ENCODE data around the gene SIRT7.

SIRT7 gene

GRCh38 chr17:81957691-81958432, 39.9 kb upstream of the SIRT7 start:
- Histone ChIP-seq H3K4me2 (ENCODE audit: low read length) (no peak overlapping the region), H3K27me3 (ENCODE audit: insufficient read depth, low read length) (peaks cover 35% of the 10 kb centered on the region), H2BK120ac (ENCODE audit: insufficient read depth, low read length, poor library complexity) (no peak overlapping the region), H3K79me2 (ENCODE audit: control insufficient read depth, insufficient read depth, low read length, poor library complexity) (peaks cover 3% of the 10 kb centered on the region), H3K9me3 (ENCODE audit: insufficient read depth, low read depth, low read length) (no peaks in the 10 kb centered on the region), H2AFZ (ENCODE audit: insufficient read depth, low read length, poor library complexity) (no peak overlapping the region), H3K4me1 (ENCODE audit: control insufficient read depth in 1 of 2, insufficient read depth in 2 of 2, low read length in 2 of 2) (peaks cover 18 to 21% of the 10 kb centered on the region in 2 experiments), H3K4me3 (ENCODE audit: low read depth, low read length) (no peak overlapping the region), H2BK5ac (ENCODE audit: low read depth, low read length, poor library complexity) (no peak overlapping the region), H3K14ac (ENCODE audit: low read length) (no peak overlapping the region), H3K27ac (ENCODE audit: low read depth, low read length) (no peak overlapping the region), H4K8ac (ENCODE audit: low read depth, low read length) (no peak overlapping the region), H2AK5ac (ENCODE audit: low read length) (no peak overlapping the region), H3K18ac (ENCODE audit: low read length) (no peak overlapping the region), H4K12ac (ENCODE audit: low read depth, low read length) (no peak overlapping the region), H3K79me1 (ENCODE audit: low read length) (peaks cover 13% of the 10 kb centered on the region), H3K4ac (ENCODE audit: low read depth, low read length) (no peak overlapping the region), H2BK12ac (ENCODE audit: low read length) (no peak overlapping the region), H4K91ac (ENCODE audit: low read depth, low read length) (no peak overlapping the region), H3K9ac (ENCODE audit: low read length) (no peak overlapping the region), H3K23ac (ENCODE audit: low read length) (no peak overlapping the region), H3K36me3 (ENCODE audit: control insufficient read depth in 1 of 2, insufficient read depth in 2 of 2, low read length in 2 of 2) (peaks cover 0 to 3% of the 10 kb centered on the region in 2 experiments)
- no CpG with 5 or more reads among the region's 19 CpGs for WGBS (ENCODE audit: extremely low coverage, insufficient coverage, insufficient read length)
- DNase-seq, result no peak

GRCh38 chr17:81956607-81957589, 38.9 kb upstream of the SIRT7 start:
- no CpG with 5 or more reads among the region's 45 CpGs for WGBS (ENCODE audit: extremely low coverage, insufficient coverage, insufficient read length)
- peaks cover 13% of the 10 kb centered on the region for H3K79me1 ChIP-seq (ENCODE audit: low read length)
- no peak overlapping the region for H3K4me3 ChIP-seq (ENCODE audit: low read depth, low read length)
- H4K12ac ChIP-seq (ENCODE audit: low read depth, low read length), result no peak overlapping the region
- no peak overlapping the region for H3K9ac ChIP-seq (ENCODE audit: low read length)
- no peak overlapping the region for H3K23ac ChIP-seq (ENCODE audit: low read length)
- no peak overlapping the region for H3K27ac ChIP-seq (ENCODE audit: low read depth, low read length)
- no peak for DNase-seq
- H4K8ac ChIP-seq (ENCODE audit: low read depth, low read length), result no peak overlapping the region
- peaks cover 18 to 21% of the 10 kb centered on the region in 2 experiments for H3K4me1 ChIP-seq (ENCODE audit: control insufficient read depth in 1 of 2, insufficient read depth in 2 of 2, low read length in 2 of 2)
- H2BK5ac ChIP-seq (ENCODE audit: low read depth, low read length, poor library complexity), result no peak overlapping the region
- no peaks in the 10 kb centered on the region for H3K9me3 ChIP-seq (ENCODE audit: insufficient read depth, low read depth, low read length)
- no peak overlapping the region for H3K4ac ChIP-seq (ENCODE audit: low read depth, low read length)
- H3K18ac ChIP-seq (ENCODE audit: low read length), result no peak overlapping the region
- no peak overlapping the region for H2BK12ac ChIP-seq (ENCODE audit: low read length)
- H3K27me3 ChIP-seq (ENCODE audit: insufficient read depth, low read length), result peaks cover 26% of the 10 kb centered on the region
- H3K14ac ChIP-seq (ENCODE audit: low read length), result no peak overlapping the region
- no peak overlapping the region for H2AFZ ChIP-seq (ENCODE audit: insufficient read depth, low read length, poor library complexity)
- H3K79me2 ChIP-seq (ENCODE audit: control insufficient read depth, insufficient read depth, low read length, poor library complexity), result peaks cover 3% of the 10 kb centered on the region
- H3K4me2 ChIP-seq (ENCODE audit: low read length), result no peak overlapping the region
- peaks cover 0 to 3% of the 10 kb centered on the region in 2 experiments for H3K36me3 ChIP-seq (ENCODE audit: control insufficient read depth in 1 of 2, insufficient read depth in 2 of 2, low read length in 2 of 2)
- peak overlapping the region; percentile 7 for H4K91ac ChIP-seq (ENCODE audit: low read depth, low read length)
- no peak overlapping the region for H2BK120ac ChIP-seq (ENCODE audit: insufficient read depth, low read length, poor library complexity)
- H2AK5ac ChIP-seq (ENCODE audit: low read length), result no peak overlapping the region

- H3K9me3 ChIP-seq (ENCODE audit: insufficient read depth, low read depth, low read length), result no peaks in the 10 kb centered on the region
- H3K23ac ChIP-seq (ENCODE audit: low read length), result no peak overlapping the region
- no peak overlapping the region for H4K12ac ChIP-seq (ENCODE audit: low read depth, low read length)
- no peak overlapping the region for H2BK120ac ChIP-seq (ENCODE audit: insufficient read depth, low read length, poor library complexity)
- no peak overlapping the region for H3K4me2 ChIP-seq (ENCODE audit: low read length)
- H4K8ac ChIP-seq (ENCODE audit: low read depth, low read length), result no peak overlapping the region
- H2AK5ac ChIP-seq (ENCODE audit: low read length), result peak overlapping the region; percentile 3
- H2BK5ac ChIP-seq (ENCODE audit: low read depth, low read length, poor library complexity), result no peak overlapping the region
- peaks cover 0 to 3% of the 10 kb centered on the region in 2 experiments for H3K36me3 ChIP-seq (ENCODE audit: control insufficient read depth in 1 of 2, insufficient read depth in 2 of 2, low read length in 2 of 2)
- H3K4me3 ChIP-seq (ENCODE audit: low read depth, low read length), result no peak overlapping the region
- H3K79me2 ChIP-seq (ENCODE audit: control insufficient read depth, insufficient read depth, low read length, poor library complexity), result peaks cover 3% of the 10 kb centered on the region
- peaks cover 13% of the 10 kb centered on the region for H3K79me1 ChIP-seq (ENCODE audit: low read length)
- WGBS (ENCODE audit: extremely low coverage, insufficient coverage, insufficient read length), result no CpG with 5 or more reads among the region's 13 CpGs
- H3K4me1 ChIP-seq (ENCODE audit: control insufficient read depth in 1 of 2, insufficient read depth in 2 of 2, low read length in 2 of 2), result peaks cover 18% of the 10 kb centered on the region in 2 experiments
- no peak overlapping the region for H3K27ac ChIP-seq (ENCODE audit: low read depth, low read length)
- peaks cover 18% of the 10 kb centered on the region for H3K27me3 ChIP-seq (ENCODE audit: insufficient read depth, low read length)
- no peak overlapping the region for H3K9ac ChIP-seq (ENCODE audit: low read length)
- peak overlapping the region; percentile 7 for H4K91ac ChIP-seq (ENCODE audit: low read depth, low read length)
- DNase-seq, result no peak
- no peak overlapping the region for H2BK12ac ChIP-seq (ENCODE audit: low read length)
- no peak overlapping the region for H3K4ac ChIP-seq (ENCODE audit: low read depth, low read length)
- peak overlapping the region; percentile 1 for H3K18ac ChIP-seq (ENCODE audit: low read length)
- H2AFZ ChIP-seq (ENCODE audit: insufficient read depth, low read length, poor library complexity), result no peak overlapping the region
- H3K14ac ChIP-seq (ENCODE audit: low read length), result no peak overlapping the region
Measured at GRCh38 chr17:81955756-81956544, 38.0 kb upstream of the SIRT7 start.

GRCh38 chr17:81955058-81955681, 37.2 kb upstream of the SIRT7 start:
- no peaks in the 10 kb centered on the region for H3K9me3 ChIP-seq (ENCODE audit: insufficient read depth, low read depth, low read length)
- peaks cover 8% of the 10 kb centered on the region for H3K79me1 ChIP-seq (ENCODE audit: low read length)
- H3K18ac ChIP-seq (ENCODE audit: low read length), result no peak overlapping the region
- H4K8ac ChIP-seq (ENCODE audit: low read depth, low read length), result no peak overlapping the region
- no peak overlapping the region for H3K9ac ChIP-seq (ENCODE audit: low read length)
- H2BK12ac ChIP-seq (ENCODE audit: low read length), result no peak overlapping the region
- DNase-seq, result peak; percentile 57 to 66
- no CpG with 5 or more reads among the region's 26 CpGs for WGBS (ENCODE audit: extremely low coverage, insufficient coverage, insufficient read length)
- H3K4me2 ChIP-seq (ENCODE audit: low read length), result no peak overlapping the region
- H2AK5ac ChIP-seq (ENCODE audit: low read length), result no peak overlapping the region
- H2BK120ac ChIP-seq (ENCODE audit: insufficient read depth, low read length, poor library complexity), result no peak overlapping the region
- no peak overlapping the region for H4K12ac ChIP-seq (ENCODE audit: low read depth, low read length)
- peaks cover 10% of the 10 kb centered on the region for H3K27me3 ChIP-seq (ENCODE audit: insufficient read depth, low read length)
- no peak overlapping the region for H3K14ac ChIP-seq (ENCODE audit: low read length)
- no peak overlapping the region for H2BK5ac ChIP-seq (ENCODE audit: low read depth, low read length, poor library complexity)
- H3K27ac ChIP-seq (ENCODE audit: low read depth, low read length), result no peak overlapping the region
- H3K4me1 ChIP-seq (ENCODE audit: control insufficient read depth in 1 of 2, insufficient read depth in 2 of 2, low read length in 2 of 2), result peaks cover 14 to 17% of the 10 kb centered on the region in 2 experiments
- no peak overlapping the region for H3K23ac ChIP-seq (ENCODE audit: low read length)
- H3K36me3 ChIP-seq (ENCODE audit: control insufficient read depth in 1 of 2, insufficient read depth in 2 of 2, low read length in 2 of 2), result peaks cover 0 to 3% of the 10 kb centered on the region in 2 experiments
- H3K79me2 ChIP-seq (ENCODE audit: control insufficient read depth, insufficient read depth, low read length, poor library complexity), result peaks cover 3% of the 10 kb centered on the region
- no peak overlapping the region for H4K91ac ChIP-seq (ENCODE audit: low read depth, low read length)
- H3K4ac ChIP-seq (ENCODE audit: low read depth, low read length), result no peak overlapping the region
- no peak overlapping the region for H2AFZ ChIP-seq (ENCODE audit: insufficient read depth, low read length, poor library complexity)
- no peak overlapping the region for H3K4me3 ChIP-seq (ENCODE audit: low read depth, low read length)
